Ovary (tissue), 9 donors: Measurements from ENCODE around the gene HIRA. TPM values are rescaled to one million over a fixed set of nuclear protein-coding genes. Genes with fewer than 3 reads are reported as not detected.

Source experiments
- DNase-seq, 5 donors: peaks; one replicate each; pipeline ENCODE4 v3.0.0-alpha.2; 2019 to 2020
- H3K27ac ChIP-seq, 2 donors: fragments of 200-600 bp; one replicate each; pipeline versions ENCODE4 v1.5.1 to v1.8.0; 2019 to 2022
- H3K27me3 ChIP-seq: fragments of 200-600 bp; one replicate; pipeline ENCODE4 v1.8.0; 2022
- H3K36me3 ChIP-seq: fragments of 200-600 bp; sonication (generic); one replicate; pipeline ENCODE4 v1.5.1; 2019
- H3K4me1 ChIP-seq: one replicate; pipeline ENCODE4 v1.8.1; 2013; ENCODE audit warnings: mild to moderate bottlenecking, moderate library complexity; ENCODE audit not compliant: insufficient read depth
- H3K4me3 ChIP-seq: fragments of 200-600 bp; sonication (generic); one replicate; pipeline ENCODE4 v1.5.1; 2017
- H3K9me3 ChIP-seq, 2 donors: fragments of 200-600 bp in 1 of 2; sonication (generic) in 1 of 2; one replicate each; pipeline versions ENCODE4 v1.5.1 to v1.8.1; 2013 to 2019; ENCODE audit warnings: mild to moderate bottlenecking in 1 of 2, moderate library complexity in 1 of 2
- CTCF ChIP-seq, 3 donors: fragments of 450-650 bp in 2 of 3; fragments of 200-600 bp in 1 of 3; IDR thresholded peaks; one replicate each; pipeline versions ENCODE4 v1.5.1 to v1.8.0; 2016 to 2022; ENCODE audit warnings: antibody characterized with exemption in 3 of 3, mild to moderate bottlenecking in 1 of 3
- EP300 ChIP-seq: sonication (generic); formaldehyde crosslinking; IDR thresholded peaks from one replicate; pipeline ENCODE4 v1.6.1; 2017; ENCODE audit warnings: antibody characterized with exemption
- POLR2A ChIP-seq: fragments of 450-650 bp; IDR thresholded peaks from one replicate; pipeline ENCODE4 v1.6.1; 2017; ENCODE audit warnings: antibody characterized with exemption, mild to moderate bottlenecking, moderate library complexity
- WGBS, 3 donors: extraction: QIAGEN DNeasy Blood & Tissue Kit in 1 of 3; methylation state at CpG; one replicate each; pipeline versions ENCODE4 v1.1.5 to v1.1.7; 2013 to 2017; 5-methylcytosine and 5-hydroxymethylcytosine counted together
- intact Hi-C, 4 donors: fragments of 100-400 bp; cut with DNase I; formaldehyde crosslinking; loops; one replicate each; pipeline versions ENCODE4 v1.11.0 to v1.15.1; 2022 to 2023
- polyA plus RNA-seq, 2 donors: library from polyadenylated mRNA; stranded (reverse); fragments of 200-250 nt in 1 of 2; fragments of 350-450 nt in 1 of 2; fragmentation: Illumina TruSeq in 1 of 2; extraction: RNeasy Lipid Tissue Mini Kit (QIAGEN cat#74804) in 1 of 2; gene quantifications; one replicate each; pipeline ENCODE4 v1.2.3, GENCODE V29; 2013 to 2014
- total RNA-seq, 7 donors: library from RNA; depleted of rRNA in 2 of 7; stranded (reverse); fragments of >200 nt in 2 of 7; fragmentation: NEBNext Ultra II Directional in 3 of 7; extraction: Animal tissue kit (Norgen Biotek cat#: 25700) in 3 of 7; gene quantifications; one replicate each; pipeline versions ENCODE4 v1.1.0 to v1.2.4, GENCODE V29; 2016 to 2023
- donor health status: DM: no; HTN: no; CAD: no; lungs with moderate emphysema.
- donor health status: DM: no; HTN: no; CAD: no.
- donor health status: Bipolar disorder and iron deficiency.
- donor health status: DM: yes; HTN: yes; CAD: no.
- donor health status: DM: no; HTN: no; CAD: no.
- donor health status: DM: yes; HTN: yes; CAD: no.

The HIRA gene
- total and polyA plus RNA-seq, 9 donors = 7.2 to 31.6 (median 19.8) TPM

- WGBS, 3 donors = 1% methylated on average over 49 to 50 of the region's 50 CpGs
- intact Hi-C loops = loop anchor here in 1 of 4 donors (10.0 kb wide), 1 partner anchor 295 kb away; no protein-coding TSS in a partner anchor
- Histone ChIP-seq H3K36me3 (no peaks in the 10 kb centered on the region), H3K27ac (peak within 1 kb of the TSS; percentile 79 to 93), H3K27me3 (no peaks in the 10 kb centered on the region), H3K4me3 (peak within 1 kb of the TSS; percentile 76), H3K9me3 (no peaks in the 10 kb centered on the region), H3K4me1 (peaks cover 7% of the 10 kb centered on the region)
- DNase-seq = peak; percentile 93 to 95 (median 94)
- TF ChIP-seq CTCF (IDR thresholded peaks at IDR 0.05) (peak in 1 of 3 donors; percentile 17), EP300 (no peak), POLR2A (no peak)
Observed at GRCh38 chr22:19479355-19480172, 48.0 kb upstream of the HIRA start, which contains the start of gene CDC45. Gene CDC45 (plus strand): TSS chr22:19479920. CDS start chr22:19479969, 49 bp downstream.

- WGBS, 3 donors = 0 to 1% (median 0%) methylated on average over 37 to 42 of the region's 42 CpGs
- H3K4me3 ChIP-seq = peak within 1 kb of the TSS; percentile 76
- H3K27ac ChIP-seq = peak within 1 kb of the TSS; percentile 79 to 93
- no peaks in the 10 kb centered on the region for H3K9me3 ChIP-seq
- TF ChIP-seq EP300 (no peak), CTCF (IDR thresholded peaks at IDR 0.05) (no peak), POLR2A (no peak)
- intact Hi-C loops = loop anchor here in 1 of 4 donors (10.0 kb wide), 1 partner anchor 294 kb away; no protein-coding TSS in a partner anchor
- H3K4me1 ChIP-seq = peaks cover 7% of the 10 kb centered on the region
- no peaks in the 10 kb centered on the region for H3K27me3 ChIP-seq
- DNase-seq = peak; percentile 87 to 90 (median 88)
- no peaks in the 10 kb centered on the region for H3K36me3 ChIP-seq
Observed at GRCh38 chr22:19478901-19479354, 47.4 kb upstream of the HIRA start, which contains the start of gene UFD1. Gene UFD1 (minus strand): TSS chr22:19479193. CDS start chr22:19479085, 108 bp downstream.

- Histone ChIP-seq H3K4me1 (peaks cover 7% of the 10 kb centered on the region), H3K36me3 (no peaks in the 10 kb centered on the region), H3K9me3 (no peaks in the 10 kb centered on the region), H3K27ac (peak overlapping the region; percentile 79 to 93), H3K27me3 (no peaks in the 10 kb centered on the region), H3K4me3 (peak overlapping the region; percentile 76)
- no peak for DNase-seq
- 1 to 2% (median 1%) methylated on average over 31 of the region's 31 CpGs for WGBS, 3 donors
- intact Hi-C loops = loop anchor here in 1 of 4 donors (10.0 kb wide), 1 partner anchor 293 kb away; no protein-coding TSS in a partner anchor
- TF ChIP-seq CTCF (IDR thresholded peaks at IDR 0.05) (no peak), POLR2A (no peak), EP300 (no peak)
Observed at GRCh38 chr22:19478045-19478900, 46.7 kb upstream of the HIRA start.
